MM.1S (cell line): ENCODE data around the gene TYMS.

Experiments used
- DNase-seq: peaks from one replicate; pipeline ENCODE4 v3.0.0-alpha.2; 2015
- H2AFZ ChIP-seq: fragments of 300-600 bp; sonication (generic); 2 replicates; pipeline ENCODE4 v1.6.0; 2016; ENCODE audit warnings: antibody characterized with exemption, low read length
- H3F3A ChIP-seq: fragments of 300-600 bp; sonication (generic); 2 replicates; pipeline ENCODE4 v1.6.1; 2016; ENCODE audit warnings: mild to moderate bottlenecking, antibody characterized with exemption, low read length, moderate library complexity, mixed read lengths; ENCODE audit not compliant: insufficient read depth
- H3K27ac ChIP-seq: fragments of 300-600 bp; sonication (generic); 2 replicates; pipeline ENCODE4 v1.5.1; 2016; ENCODE audit warnings: mild to moderate bottlenecking, low read length
- H3K27me3 ChIP-seq: fragments of 300-600 bp; sonication (generic); replicated peaks from 2 replicates; pipeline ENCODE4 v1.6.0; 2016; ENCODE audit warnings: low read length; ENCODE audit not compliant: insufficient read depth
- H3K36me3 ChIP-seq: fragments of 300-600 bp; sonication (generic); replicated peaks from 2 replicates; pipeline ENCODE4 v1.6.1; 2016; ENCODE audit warnings: mild to moderate bottlenecking, low read length, mixed read lengths; ENCODE audit not compliant: insufficient read depth
- H3K4me1 ChIP-seq: fragments of 300-600 bp; sonication (generic); 2 replicates; pipeline ENCODE4 v1.6.1; 2016; ENCODE audit warnings: low read length, mixed read lengths
- H3K4me2 ChIP-seq: fragments of 300-600 bp; sonication (generic); 2 replicates; pipeline ENCODE4 v1.6.0; 2016; ENCODE audit warnings: low read depth, low read length
- H3K4me3 ChIP-seq: fragments of 300-600 bp; sonication (generic); 2 replicates; pipeline ENCODE4 v1.5.1; 2016; ENCODE audit warnings: low read length, mixed read lengths
- H3K79me2 ChIP-seq: fragments of 300-600 bp; sonication (generic); 2 replicates; pipeline ENCODE4 v1.6.1; 2016; ENCODE audit warnings: mixed run types, low read length, mixed read lengths
- H3K9ac ChIP-seq: fragments of 300-600 bp; sonication (generic); 2 replicates; pipeline ENCODE4 v1.6.1; 2016; ENCODE audit warnings: low read length, mixed read lengths
- H3K9me2 ChIP-seq: fragments of 300-600 bp; sonication (generic); replicated peaks from 2 replicates; pipeline ENCODE4 v1.6.1; 2016; ENCODE audit warnings: mild to moderate bottlenecking, low read length, mixed read lengths; ENCODE audit not compliant: insufficient read depth
- H3K9me3 ChIP-seq: fragments of 300-600 bp; sonication (generic); replicated peaks from 2 replicates; pipeline ENCODE4 v1.6.1; 2016; ENCODE audit warnings: mild to moderate bottlenecking, low read length, mixed read lengths; ENCODE audit not compliant: insufficient read depth
- H4K20me1 ChIP-seq: fragments of 300-600 bp; sonication (generic); 2 replicates; pipeline ENCODE4 v1.6.1; 2016; ENCODE audit warnings: mild to moderate bottlenecking, low read length, moderate library complexity, mixed read lengths; ENCODE audit not compliant: insufficient read depth
- CTCF ChIP-seq: fragments of 300-600 bp; sonication (generic); IDR thresholded peaks from 2 replicates; pipeline ENCODE4 v1.5.1; 2016; ENCODE audit warnings: antibody characterized with exemption, low read length, mixed read lengths
- EZH2 ChIP-seq: fragments of 300-600 bp; sonication (generic); optimal IDR thresholded peaks from 2 replicates; pipeline ENCODE3; 2017; ENCODE audit warnings: low read depth, mild to moderate bottlenecking, antibody characterized with exemption, low read length, mixed read lengths
- EZH2phosphoT487 ChIP-seq: fragments of 300-600 bp; sonication (generic); IDR thresholded peaks from 2 replicates; pipeline ENCODE4 v1.6.1; 2018; ENCODE audit warnings: antibody characterized with exemption, low read length

The TYMS gene

DNA sequence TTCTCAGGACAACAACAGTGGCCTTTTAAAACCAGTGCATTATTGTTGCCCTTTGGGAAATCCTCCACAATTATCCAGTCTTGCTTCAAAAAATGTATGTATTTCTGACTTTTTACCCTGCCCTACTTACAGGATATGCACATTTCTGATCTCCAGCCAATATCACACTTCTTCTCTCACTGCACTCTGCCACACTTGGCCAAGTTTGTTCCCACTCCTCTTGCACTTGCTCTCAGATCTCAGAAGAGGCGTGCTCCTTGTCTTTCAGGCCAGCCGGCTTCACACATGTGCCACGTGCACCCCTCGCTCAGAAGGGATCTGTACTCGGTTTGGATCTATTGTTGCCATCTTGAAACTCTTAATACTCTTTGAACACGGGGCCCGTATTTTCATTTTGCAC is 45.3 kb upstream of the TYMS start:
- no peaks in the 10 kb centered on the region for H4K20me1 ChIP-seq
- no peak for TF ChIP-seq EZH2
- TF ChIP-seq CTCF = no peak
- TF ChIP-seq EZH2phosphoT487 = no peak
- no peaks in the 10 kb centered on the region for H3F3A ChIP-seq
- H3K4me1 ChIP-seq = no peaks in the 10 kb centered on the region
- no peaks in the 10 kb centered on the region for H3K27me3 ChIP-seq
- DNase-seq = no peak
- H3K36me3 ChIP-seq = no peaks in the 10 kb centered on the region
- H3K9me3 ChIP-seq = no peaks in the 10 kb centered on the region
- no peak overlapping the region for H3K9ac ChIP-seq
- no peak overlapping the region for H3K27ac ChIP-seq
- H3K4me2 ChIP-seq = no peak overlapping the region
- H3K4me3 ChIP-seq = no peak overlapping the region
- no peak overlapping the region for H2AFZ ChIP-seq
- no peaks in the 10 kb centered on the region for H3K79me2 ChIP-seq
- H3K9me2 ChIP-seq = no peaks in the 10 kb centered on the region

- Histone ChIP-seq H3K79me2 (no peaks in the 10 kb centered on the region), H2AFZ (no peak overlapping the region), H3K4me1 (no peaks in the 10 kb centered on the region), H3K9me2 (no peaks in the 10 kb centered on the region), H3K27ac (no peak overlapping the region), H3K36me3 (no peaks in the 10 kb centered on the region), H3K4me2 (no peak overlapping the region), H3K9ac (no peak overlapping the region), H4K20me1 (no peaks in the 10 kb centered on the region), H3F3A (no peaks in the 10 kb centered on the region), H3K9me3 (no peaks in the 10 kb centered on the region), H3K4me3 (no peak overlapping the region), H3K27me3 (no peaks in the 10 kb centered on the region)
- DNase-seq = no peak
- TF ChIP-seq EZH2phosphoT487 (no peak), CTCF (no peak), EZH2 (no peak)
Observed at GRCh38 chr18:614193-614592, 43.3 kb upstream of the TYMS start.

GRCh38 chr18:615092-615521 is 42.3 kb upstream of the TYMS start:
- Histone ChIP-seq H3K27me3 (no peaks in the 10 kb centered on the region), H3K27ac (no peak overlapping the region), H3K9me2 (no peaks in the 10 kb centered on the region), H3K4me1 (no peaks in the 10 kb centered on the region), H3K4me2 (no peak overlapping the region), H3K36me3 (no peaks in the 10 kb centered on the region), H3K9ac (no peak overlapping the region), H3K4me3 (no peak overlapping the region), H4K20me1 (no peaks in the 10 kb centered on the region), H2AFZ (no peak overlapping the region), H3K9me3 (no peaks in the 10 kb centered on the region), H3F3A (no peaks in the 10 kb centered on the region), H3K79me2 (no peaks in the 10 kb centered on the region)
- no peak for TF ChIP-seq EZH2
- no peak for TF ChIP-seq CTCF
- no peak for TF ChIP-seq EZH2phosphoT487
- DNase-seq = no peak
